OCI-LY1 (cell line): ENCODE results near the gene METTL22.

ENCODE experiments used
- H2AFZ ChIP-seq: fragments of 200-600 bp; sonication (generic), shearing (Covaris generic); 2 replicates; pipeline ENCODE4 v1.6.0; 2014; ENCODE audit warnings: antibody characterized with exemption, mild to moderate bottlenecking, low read length
- H3F3A ChIP-seq: fragments of 200-600 bp; sonication (generic), shearing (Covaris generic); 2 replicates; pipeline ENCODE4 v1.6.0; 2014; ENCODE audit warnings: mild to moderate bottlenecking, antibody characterized with exemption, low read length, moderate library complexity; ENCODE audit not compliant: insufficient read depth
- H3K27ac ChIP-seq: fragments of 200-600 bp; sonication (generic); 2 replicates; pipeline ENCODE4 v1.5.1; 2014; ENCODE audit warnings: low read length, mixed run types, mild to moderate bottlenecking, low read depth; ENCODE audit not compliant: poor library complexity, severe bottlenecking
- H3K27me3 ChIP-seq: fragments of 200-600 bp; sonication (generic); 2 replicates; pipeline ENCODE4 v1.6.0; 2014; ENCODE audit warnings: antibody characterized with exemption, mild to moderate bottlenecking, low read length, moderate library complexity; ENCODE audit not compliant: insufficient read depth
- H3K36me3 ChIP-seq: fragments of 200-600 bp; sonication (generic); 2 replicates; pipeline ENCODE4 v1.6.1; 2014; ENCODE audit warnings: mild to moderate bottlenecking, antibody characterized with exemption, low read length, moderate library complexity, mixed read lengths; ENCODE audit not compliant: insufficient read depth
- H3K4me1 ChIP-seq: fragments of 200-600 bp; sonication (generic); 2 replicates; pipeline ENCODE4 v1.5.1; 2014; ENCODE audit warnings: mild to moderate bottlenecking, low read length, moderate library complexity; ENCODE audit not compliant: insufficient read depth, severe bottlenecking
- H3K4me2 ChIP-seq: fragments of 200-600 bp; sonication (generic), shearing (Covaris generic); 2 replicates; pipeline ENCODE4 v1.6.1; 2014; ENCODE audit warnings: low read length
- H3K4me3 ChIP-seq: fragments of 200-600 bp; sonication (generic); 2 replicates; pipeline ENCODE4 v1.5.1; 2014; ENCODE audit warnings: low read length, low read depth, mild to moderate bottlenecking, mixed read lengths; ENCODE audit not compliant: poor library complexity, severe bottlenecking
- H3K79me2 ChIP-seq: fragments of 200-600 bp; shearing (Covaris generic); 2 replicates; pipeline ENCODE4 v1.6.1; 2016; ENCODE audit warnings: mixed run types, low read length, mixed read lengths; ENCODE audit not compliant: insufficient read depth
- H3K9ac ChIP-seq: fragments of 200-600 bp; sonication (generic), shearing (Covaris generic); 2 replicates; pipeline ENCODE4 v1.6.1; 2014; ENCODE audit warnings: mild to moderate bottlenecking, low read length, mixed read lengths
- H3K9me2 ChIP-seq: fragments of 200-600 bp; sonication (generic), shearing (Covaris generic); 2 replicates; pipeline ENCODE4 v1.6.1; 2014; ENCODE audit warnings: low read depth, mild to moderate bottlenecking, low read length, mixed read lengths
- H3K9me3 ChIP-seq: fragments of 200-600 bp; shearing (Covaris generic); 2 replicates; pipeline ENCODE4 v1.6.1; 2014; ENCODE audit warnings: low read length, mixed read lengths
- H4K20me1 ChIP-seq: fragments of 200-600 bp; sonication (generic), shearing (Covaris generic); 2 replicates; pipeline ENCODE4 v1.6.0; 2016; ENCODE audit warnings: mild to moderate bottlenecking, low read length; ENCODE audit not compliant: insufficient read depth
- EZH2 ChIP-seq: fragments of 200-600 bp; sonication (generic), shearing (Covaris generic); IDR thresholded peaks from 2 replicates; pipeline ENCODE4 v1.8.0; 2017; ENCODE audit warnings: borderline replicate concordance, mixed run types, mild to moderate bottlenecking, antibody characterized with exemption, low read length, moderate library complexity, mixed read lengths
- TF ChIP-seq, protein P1 (sequence below): fragments of 200-600 bp; sonication (generic), shearing (Covaris generic); IDR thresholded peaks from 2 replicates; pipeline ENCODE4 v1.5.1; 2017; ENCODE audit warnings: mild to moderate bottlenecking, antibody characterized with exemption, low read length, moderate library complexity, mixed read lengths

Gene METTL22

DNA sequence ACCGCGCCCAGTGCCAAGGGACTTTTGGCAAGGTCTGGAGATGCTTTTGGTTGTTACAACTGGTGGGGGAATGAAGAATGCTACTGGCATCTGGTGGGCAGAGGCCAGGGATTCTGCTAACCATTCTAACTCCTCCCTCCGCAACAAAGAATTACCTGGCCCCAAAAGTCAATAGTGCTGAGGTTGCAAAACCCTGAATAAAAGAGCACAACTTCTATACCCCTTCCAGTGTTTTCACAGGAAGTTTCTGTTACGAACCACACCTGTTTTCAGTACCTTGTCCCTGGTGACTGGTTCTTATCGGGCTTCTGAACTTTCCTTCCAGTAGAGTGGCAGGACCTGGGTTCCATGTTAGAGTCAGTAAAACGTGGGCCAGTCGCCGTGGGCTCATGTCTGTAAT lies 70.2 kb downstream of the METTL22 start:
- no peaks in the 10 kb centered on the region; the same call in 1 of the 2 replicates for H3K36me3 ChIP-seq
- no peak for TF ChIP-seq EZH2
- TF ChIP-seq, protein P1, sequence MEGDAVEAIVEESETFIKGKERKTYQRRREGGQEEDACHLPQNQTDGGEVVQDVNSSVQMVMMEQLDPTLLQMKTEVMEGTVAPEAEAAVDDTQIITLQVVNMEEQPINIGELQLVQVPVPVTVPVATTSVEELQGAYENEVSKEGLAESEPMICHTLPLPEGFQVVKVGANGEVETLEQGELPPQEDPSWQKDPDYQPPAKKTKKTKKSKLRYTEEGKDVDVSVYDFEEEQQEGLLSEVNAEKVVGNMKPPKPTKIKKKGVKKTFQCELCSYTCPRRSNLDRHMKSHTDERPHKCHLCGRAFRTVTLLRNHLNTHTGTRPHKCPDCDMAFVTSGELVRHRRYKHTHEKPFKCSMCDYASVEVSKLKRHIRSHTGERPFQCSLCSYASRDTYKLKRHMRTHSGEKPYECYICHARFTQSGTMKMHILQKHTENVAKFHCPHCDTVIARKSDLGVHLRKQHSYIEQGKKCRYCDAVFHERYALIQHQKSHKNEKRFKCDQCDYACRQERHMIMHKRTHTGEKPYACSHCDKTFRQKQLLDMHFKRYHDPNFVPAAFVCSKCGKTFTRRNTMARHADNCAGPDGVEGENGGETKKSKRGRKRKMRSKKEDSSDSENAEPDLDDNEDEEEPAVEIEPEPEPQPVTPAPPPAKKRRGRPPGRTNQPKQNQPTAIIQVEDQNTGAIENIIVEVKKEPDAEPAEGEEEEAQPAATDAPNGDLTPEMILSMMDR, result no peak
- H4K20me1 ChIP-seq, result no peaks in the 10 kb centered on the region
- H3F3A ChIP-seq, result no peaks in the 10 kb centered on the region
- no peak overlapping the region for H2AFZ ChIP-seq
- no peak overlapping the region for H3K9ac ChIP-seq
- no peaks in the 10 kb centered on the region for H3K9me2 ChIP-seq
- H3K79me2 ChIP-seq, result no peaks in the 10 kb centered on the region
- no peak overlapping the region for H3K4me3 ChIP-seq
- no peaks in the 10 kb centered on the region; the same call in 1 of the 2 replicates for H3K27me3 ChIP-seq
- H3K4me1 ChIP-seq, result no peaks in the 10 kb centered on the region
- H3K27ac ChIP-seq, result no peak overlapping the region
- peaks cover 12% of the 10 kb centered on the region for H3K9me3 ChIP-seq
- no peak overlapping the region for H3K4me2 ChIP-seq

DNA sequence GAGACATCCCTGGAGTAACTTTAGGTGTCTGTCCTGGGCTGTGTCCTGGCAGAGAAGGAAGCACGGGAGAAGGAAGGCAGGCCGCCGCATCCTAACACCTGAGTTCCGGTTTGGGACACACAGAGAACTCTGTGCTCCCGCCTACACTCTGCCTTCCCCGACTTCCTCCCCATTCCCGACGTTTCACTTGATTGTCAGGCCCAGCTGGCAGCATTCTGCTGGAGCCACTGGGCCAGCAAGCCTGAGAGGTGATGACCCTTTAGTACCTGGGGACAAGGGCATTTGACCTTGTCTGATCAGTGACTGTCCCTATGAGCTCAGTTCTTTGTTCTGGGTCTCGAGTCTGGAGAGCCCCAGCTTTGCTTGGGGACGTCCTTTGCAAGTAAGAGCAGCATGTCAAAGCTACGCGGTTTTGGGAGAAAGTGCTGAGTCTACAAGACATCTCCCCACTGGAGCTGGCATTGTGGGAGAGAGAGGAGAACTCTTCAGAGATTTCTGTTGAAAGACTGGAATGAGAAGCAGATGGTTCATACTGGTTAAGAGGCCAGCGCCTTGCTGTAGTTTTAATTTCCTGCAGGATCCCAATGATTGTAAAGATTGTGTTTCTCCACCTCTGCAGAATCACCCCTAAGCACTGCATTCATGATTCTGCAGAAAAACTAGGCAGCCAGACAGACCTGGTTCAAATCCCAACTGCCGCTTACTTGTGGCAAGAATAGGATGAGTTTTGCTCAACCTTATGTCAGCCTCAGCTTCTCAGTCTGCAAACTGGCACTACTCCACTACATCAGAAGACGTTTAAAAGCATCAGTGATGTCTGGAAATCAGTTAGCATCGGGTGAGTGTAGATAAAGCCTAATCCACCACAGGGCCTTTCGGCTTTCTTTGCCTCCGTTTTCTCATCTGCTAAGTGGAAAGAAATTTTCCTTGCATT lies 73.6 kb downstream of the METTL22 start:
- Histone ChIP-seq H3K36me3 (no peaks in the 10 kb centered on the region; the same call in 1 of the 2 replicates), H3K4me3 (no peak overlapping the region), H3K9me3 (peaks cover 2% of the 10 kb centered on the region), H3K79me2 (no peaks in the 10 kb centered on the region), H3K27me3 (no peaks in the 10 kb centered on the region; the same call in 1 of the 2 replicates), H2AFZ (no peak overlapping the region), H3K4me1 (no peaks in the 10 kb centered on the region), H3K4me2 (no peak overlapping the region), H3K9ac (no peak overlapping the region), H3K9me2 (no peaks in the 10 kb centered on the region), H4K20me1 (no peaks in the 10 kb centered on the region), H3K27ac (no peak overlapping the region), H3F3A (no peaks in the 10 kb centered on the region)
- TF ChIP-seq, protein P1, result no peak
- TF ChIP-seq EZH2, result no peak

DNA sequence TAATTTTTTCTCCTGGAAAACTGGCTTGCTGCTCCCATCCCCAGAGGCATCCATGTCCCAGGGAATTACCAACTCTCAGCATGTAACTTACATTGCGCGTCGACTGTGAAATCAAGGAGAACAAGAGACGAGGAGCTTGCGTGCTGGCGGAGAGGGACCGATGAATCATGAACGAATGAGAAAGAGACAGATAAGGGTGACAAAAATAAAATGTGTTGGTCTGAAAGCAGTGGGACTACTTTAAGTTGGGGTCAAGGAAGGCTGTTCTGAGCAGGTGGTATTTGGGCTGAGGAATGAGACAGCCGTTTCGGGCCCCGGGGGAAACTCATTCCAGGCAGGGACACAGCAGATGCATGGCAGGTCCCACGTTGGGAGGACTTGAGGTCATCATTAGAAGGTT lies 75.4 kb downstream of the METTL22 start:
- TF ChIP-seq EZH2, result no peak
- TF ChIP-seq, protein P1, result no peak
- H3K79me2 ChIP-seq, result no peaks in the 10 kb centered on the region
- H3K4me2 ChIP-seq, result no peak overlapping the region
- H3K36me3 ChIP-seq, result no peaks in the 10 kb centered on the region
- H3K4me1 ChIP-seq, result no peaks in the 10 kb centered on the region
- no peaks in the 10 kb centered on the region for H3K9me2 ChIP-seq
- H3K4me3 ChIP-seq, result no peak overlapping the region
- no peak overlapping the region for H2AFZ ChIP-seq
- no peak overlapping the region for H3K27ac ChIP-seq
- H3K9me3 ChIP-seq, result no peaks in the 10 kb centered on the region
- no peak overlapping the region for H3K9ac ChIP-seq
- no peaks in the 10 kb centered on the region for H3F3A ChIP-seq
- no peaks in the 10 kb centered on the region for H4K20me1 ChIP-seq
- no peaks in the 10 kb centered on the region for H3K27me3 ChIP-seq
